Fibroblast of skin of right quadriceps (primary cell): Measurements from ENCODE around the gene BPIFB4.
"Not testable (repeated sequence)": the region's sequence is repeated elsewhere in the genome, so short reads cannot be mapped to it uniquely, and the experiment has no call there.

Experiments used
- DNase-seq: peaks from one replicate; pipeline ENCODE4 v3.0.0-alpha.2; 2013

The BPIFB4 gene

DNA sequence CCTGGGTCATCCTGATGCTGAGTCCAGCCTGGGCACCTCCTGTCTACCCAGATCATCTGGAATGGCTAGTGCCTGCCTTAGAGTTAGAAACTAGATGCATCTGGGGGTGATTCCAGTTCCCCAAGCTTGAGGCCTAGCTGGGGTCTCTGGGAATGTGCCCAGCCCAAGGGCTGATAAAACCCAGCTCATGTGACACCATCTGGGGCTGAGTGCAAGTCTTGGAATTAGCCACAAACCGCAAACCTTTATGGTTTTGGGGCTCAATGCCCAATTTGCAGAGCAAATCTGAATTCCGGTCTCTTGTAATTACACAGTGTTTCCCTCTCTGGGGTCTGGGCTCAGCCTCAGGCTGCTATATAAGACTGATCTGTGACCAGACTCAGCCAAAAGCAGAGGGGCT is at the start of gene BPIFB4:
Gene BPIFB4, plus strand, starts transcription at position 385 of the 400 bp plus-strand sequence. CDS start 1,884 bp downstream, outside the sequence.
- DNase-seq: peak; percentile 69

GRCh38 chr20:33030076-33030475 is 49.4 kb upstream of the BPIFB4 start:
- no peak for DNase-seq

DNA sequence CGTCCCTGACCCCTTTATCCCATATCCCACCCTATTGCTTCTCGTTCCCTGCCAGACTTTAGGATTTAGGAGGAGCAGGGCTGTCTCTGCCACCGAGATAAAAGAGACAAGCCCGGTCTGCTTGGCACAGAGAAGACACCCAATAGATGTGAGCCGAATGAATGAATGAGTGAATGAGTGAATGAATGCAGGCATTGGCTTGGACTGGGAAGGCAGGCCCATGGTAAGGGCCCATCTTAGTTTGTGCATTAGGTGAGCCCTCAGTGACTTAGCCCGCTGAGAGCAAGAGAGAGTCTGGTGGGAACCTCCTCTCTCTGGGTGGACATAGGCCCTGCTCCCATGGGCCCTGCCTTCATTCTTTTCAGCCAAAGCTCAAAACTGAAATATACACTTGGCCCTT is 48.9 kb upstream of the BPIFB4 start:
- DNase-seq: no peak

DNA sequence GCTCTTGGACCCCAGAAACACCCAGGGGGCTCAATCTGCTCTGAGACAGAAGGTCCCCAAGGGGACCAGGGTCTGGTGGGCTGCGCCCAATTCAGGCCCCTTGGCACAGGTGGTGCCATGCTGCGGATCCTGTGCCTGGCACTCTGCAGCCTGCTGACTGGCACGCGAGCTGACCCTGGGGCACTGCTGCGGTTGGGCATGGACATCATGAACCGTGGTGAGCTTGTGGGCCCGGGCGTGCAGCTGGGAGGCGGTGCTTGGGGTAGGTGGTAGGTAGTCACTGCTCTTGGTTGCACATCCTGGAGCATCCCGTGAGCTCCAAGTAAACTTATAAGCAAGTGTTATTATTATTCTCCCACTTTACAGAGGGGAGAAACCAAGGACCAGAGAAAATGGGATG is 47.9 kb upstream of the BPIFB4 start, which contains the start of gene BPIFB6:
Gene BPIFB6, plus strand, starts transcription at position 118 of the 400 bp plus-strand sequence. Its CDS starts 0 bp downstream, at position 118.
- no peak for DNase-seq

- no peak for DNase-seq
These were observed 46.9 kb upstream of the BPIFB4 start for GRCh38 chr20:33032555-33032954.

GRCh38 chr20:33033381-33033780 is 46.1 kb upstream of the BPIFB4 start:
- no peak for DNase-seq

DNA sequence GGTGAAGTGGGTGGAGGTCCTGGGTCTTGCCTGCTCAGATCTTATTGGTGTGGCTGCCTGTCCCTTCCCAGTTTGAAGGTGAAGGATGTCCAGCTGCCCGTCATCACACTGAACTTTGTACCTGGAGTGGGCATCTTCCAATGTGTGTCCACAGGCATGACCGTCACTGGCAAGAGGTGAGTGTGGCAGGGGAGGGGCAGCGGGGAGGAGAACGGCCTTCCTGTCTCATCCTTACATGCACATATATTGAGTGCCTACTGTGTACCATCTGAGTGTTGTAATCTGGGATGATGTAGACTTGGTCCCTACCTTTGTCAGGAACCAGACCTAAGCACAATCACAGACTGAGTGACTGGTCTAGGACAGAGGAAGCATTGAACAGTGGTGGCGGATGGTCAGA is 45.3 kb upstream of the BPIFB4 start:
- DNase-seq: no peak

GRCh38 chr20:33034901-33035492 is 44.4 kb upstream of the BPIFB4 start:
- DNase-seq: no peak

- DNase-seq: no peak
These were observed 42.0 kb upstream of the BPIFB4 start for GRCh38 chr20:33037456-33037855.

- no peak for DNase-seq
These were observed 41.2 kb upstream of the BPIFB4 start for GRCh38 chr20:33038243-33038642.

- no peak for DNase-seq
These were observed 37.0 kb upstream of the BPIFB4 start for GRCh38 chr20:33042430-33042829.

DNA sequence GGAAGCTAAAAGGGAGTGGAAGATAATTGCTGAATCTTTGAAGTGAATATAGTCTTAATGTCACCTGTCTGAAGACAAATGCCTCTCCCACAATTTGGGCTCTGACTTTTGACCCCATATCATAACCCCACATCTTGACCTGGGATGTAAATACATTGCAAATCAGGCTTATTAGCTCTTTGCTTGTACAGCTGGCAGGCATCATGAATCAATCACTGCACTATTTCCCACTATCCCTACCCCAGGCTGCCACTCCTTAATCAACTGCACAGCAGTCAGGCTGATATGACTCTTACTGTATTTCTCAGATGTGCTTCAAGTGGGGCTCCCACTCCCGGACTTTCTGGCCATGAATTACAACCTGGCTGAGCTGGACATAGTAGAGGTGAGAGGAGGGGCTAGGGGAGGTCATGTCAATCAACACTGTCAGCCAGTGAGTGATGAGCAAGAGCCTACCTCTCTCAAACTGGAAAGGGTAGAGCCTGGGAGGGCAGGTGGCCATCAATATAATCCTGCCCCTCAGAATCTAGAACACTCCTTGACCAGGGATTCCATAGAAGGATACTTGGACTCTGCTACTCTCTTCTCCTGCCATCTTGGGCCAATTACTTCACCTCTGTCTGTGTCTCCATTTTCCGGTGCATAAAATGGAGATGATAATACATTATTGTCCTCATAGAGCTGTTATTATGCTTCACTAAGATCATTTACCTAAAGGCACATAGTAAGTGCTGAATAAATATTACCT is 36.3 kb upstream of the BPIFB4 start:
- no peak for DNase-seq

DNA sequence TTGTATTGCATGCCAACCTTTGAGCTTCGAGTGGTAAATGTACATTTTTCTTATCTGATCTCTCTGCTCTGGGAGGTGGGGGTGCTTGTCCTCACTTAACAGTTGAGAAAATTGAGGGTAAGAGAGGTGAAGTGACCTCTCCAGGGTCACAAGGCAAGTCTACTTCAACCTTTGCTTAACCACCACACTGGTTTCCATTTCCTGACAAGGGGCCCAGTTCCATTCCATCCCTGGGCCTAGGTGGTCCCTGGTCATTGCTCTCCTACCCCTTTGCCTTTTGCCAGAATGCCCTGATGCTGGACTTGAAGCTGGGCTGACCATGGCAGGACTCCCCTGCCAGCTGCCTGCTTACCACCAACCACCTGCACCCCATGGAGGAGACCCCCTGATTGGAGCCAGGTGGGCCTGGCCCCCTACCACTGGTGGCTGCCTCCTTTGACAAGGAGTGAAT is 35.7 kb upstream of the BPIFB4 start:
- no peak for DNase-seq

GRCh38 chr20:33045129-33045721 is 34.2 kb upstream of the BPIFB4 start:
- DNase-seq: not testable (repeated sequence)

- DNase-seq: no peak
These were observed 33.0 kb upstream of the BPIFB4 start for GRCh38 chr20:33046412-33046811.

DNA sequence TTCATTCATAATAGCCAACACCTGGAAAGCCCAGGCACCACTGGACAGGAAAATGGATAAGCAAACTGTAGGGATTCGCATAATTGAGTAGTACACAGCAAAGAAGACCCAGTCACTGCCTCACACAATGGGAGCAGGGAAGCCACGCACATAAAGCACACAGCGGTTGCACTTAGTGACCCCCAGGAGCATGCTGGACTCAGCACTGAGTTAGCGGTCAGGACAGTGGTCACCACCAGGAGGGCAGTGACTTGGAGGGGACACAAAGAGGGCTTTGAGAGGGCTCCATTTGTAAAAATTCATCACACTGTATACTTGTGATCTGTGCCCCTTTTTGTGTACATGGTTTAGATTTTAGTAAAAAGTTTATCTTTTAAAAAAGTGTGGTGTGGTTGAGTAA is 28.1 kb upstream of the BPIFB4 start:
- DNase-seq: no peak

GRCh38 chr20:33053291-33054106 is 25.9 kb upstream of the BPIFB4 start, which contains the start of gene BPIFB3:
BPIFB3 (plus strand) TSS chr20:33053903; CDS start chr20:33055436, 1,533 bp downstream.
- DNase-seq: no peak

DNA sequence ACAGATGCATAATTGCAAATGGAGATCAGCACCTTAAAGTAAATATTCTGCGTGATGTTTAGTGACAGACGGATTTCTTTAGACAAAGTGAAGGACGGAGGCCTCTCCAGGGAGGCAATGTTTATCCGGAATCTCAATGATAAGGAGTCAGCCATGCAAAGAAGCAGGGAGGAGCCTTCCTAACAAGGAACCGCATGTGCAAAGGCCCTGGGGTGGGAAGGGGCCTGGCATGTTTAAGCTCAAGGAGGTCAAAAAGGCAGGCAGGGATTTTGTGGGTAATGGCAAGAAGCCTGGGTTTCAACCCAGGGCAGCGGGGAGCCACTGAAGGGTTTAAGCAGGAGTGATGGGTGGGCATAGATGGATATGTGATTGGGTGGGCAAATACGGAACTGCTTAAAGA is 25.1 kb upstream of the BPIFB4 start:
- DNase-seq: no peak

GRCh38 chr20:33054791-33055190 is 24.7 kb upstream of the BPIFB4 start:
- no peak for DNase-seq

- DNase-seq: no peak
These were observed 20.3 kb upstream of the BPIFB4 start for GRCh38 chr20:33059136-33059535.

GRCh38 chr20:33059741-33060390 is 19.6 kb upstream of the BPIFB4 start:
- DNase-seq: no peak

DNA sequence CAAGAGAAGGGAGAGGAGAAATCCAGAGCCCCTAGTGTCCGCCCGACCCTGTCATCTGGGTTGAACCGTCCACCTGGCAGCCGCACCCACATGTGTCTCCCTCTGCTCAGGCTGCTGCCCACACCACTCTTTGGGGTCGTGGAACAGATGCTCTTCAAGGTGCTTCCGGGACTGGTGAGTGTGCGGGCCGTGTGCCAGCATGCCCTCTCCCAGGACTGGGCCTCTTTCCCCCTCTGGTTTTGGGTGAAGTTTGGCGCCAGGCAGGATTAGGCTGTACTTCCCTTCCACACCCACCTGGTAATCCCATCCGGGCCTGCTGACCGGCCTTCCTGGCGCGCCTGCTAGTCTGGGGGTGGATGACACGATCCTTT is 17.8 kb upstream of the BPIFB4 start:
- no peak for DNase-seq
